A549 (cell line): ENCODE results near the gene GPR52. TPM values are rescaled to one million over a fixed set of nuclear protein-coding genes. Genes with fewer than 3 reads are reported as not detected.

Experiments used
- ATAC-seq, 2 experiments: fragments of 200-7000 bp in 1 of 2; fragments of >200 bp in 1 of 2; cut with Nextera tagmentation in 1 of 2; cut with Tn5 transposase in 1 of 2; 3 replicates each; pipeline versions ENCODE4 v1.8.0 to v1.9.1; 2018 to 2020; ENCODE audit warnings: mild to moderate bottlenecking in 1 of 2, moderate library complexity in 1 of 2
- CTCF ChIA-PET: fragments of 300-600 bp; sonication (Branson Sonifier 250); formaldehyde crosslinking; extraction: SDS; loops from one replicate; lab custom pipeline; 2021; ENCODE audit warnings: antibody characterized with exemption, inconsistent platforms; lab: Yijun Ruan, JAX
- POLR2A ChIA-PET: fragments of 350-600 bp; formaldehyde crosslinking; extraction: SDS; loops from one replicate; lab custom pipeline; 2021; ENCODE audit warnings: antibody characterized with exemption, inconsistent platforms; lab: Yijun Ruan, JAX
- DNase-seq, 2 experiments: peaks; one replicate each; pipeline versions ENCODE4 v3.0.0 to v3.0.0-alpha.2; 2011 to 2016; ENCODE audit warnings: low read depth in 1 of 2, low spot score in 1 of 2
- FAIRE-seq: peaks from 2 replicates; lab custom pipeline; 2011; peaks lifted over from hg19 to GRCh38; lab: Jason Lieb, UNC
- H3K27ac ChIP-seq, 2 experiments: fragments of >200 bp; sonication (Bioruptor Twin); formaldehyde crosslinking; 3 replicates each; pipeline ENCODE4 v1.5.1; 2016 to 2017
- H3K4me1 ChIP-seq: fragments of >200 bp; sonication (Bioruptor Twin); formaldehyde crosslinking; 3 replicates; pipeline ENCODE4 v1.6.1; 2016
- H3K4me2 ChIP-seq: fragments of >200 bp; sonication (Bioruptor Twin); formaldehyde crosslinking; 3 replicates; pipeline ENCODE4 v1.6.1; 2016
- H3K4me3 ChIP-seq: fragments of >200 bp; sonication (Bioruptor Twin); formaldehyde crosslinking; 3 replicates; pipeline ENCODE4 v1.5.1; 2016
- H3K9me3 ChIP-seq: fragments of >200 bp; sonication (Bioruptor Twin); formaldehyde crosslinking; 3 replicates; pipeline ENCODE4 v1.6.1; 2016
- BCL3 ChIP-seq: fragments of >200 bp; sonication (Bioruptor Twin); formaldehyde crosslinking; IDR thresholded peaks from 3 replicates; pipeline ENCODE4 v1.6.1; 2016
- CBX8 ChIP-seq: fragments of 200-600 bp; sonication (generic); IDR thresholded peaks from 2 replicates; pipeline ENCODE4 v1.6.1; 2016
- CEBPB ChIP-seq, 2 experiments: fragments of >200 bp in 1 of 2; sonication (Bioruptor Twin) in 1 of 2; formaldehyde crosslinking in 1 of 2; IDR thresholded peaks; 2 replicates each; pipeline ENCODE4 v1.6.1; 2012 to 2016
- CHD2 ChIP-seq: fragments of 150-350 bp; IDR thresholded peaks from 2 replicates; pipeline ENCODE4 v1.6.1; 2014; ENCODE audit warnings: low read length; ENCODE audit not compliant: partially characterized antibody
- CTCF ChIP-seq: fragments of >200 bp; sonication (Bioruptor Twin); formaldehyde crosslinking; IDR thresholded peaks from 3 replicates; pipeline ENCODE4 v1.5.1; 2016
- EHF ChIP-seq: fragments of 250-450 bp; sonication (Bioruptor Pico); IDR thresholded peaks from 2 replicates; pipeline ENCODE4 v1.5.0; 2020; ENCODE audit warnings: mild to moderate bottlenecking
- EHMT2 ChIP-seq: fragments of 200-600 bp; sonication (generic); IDR thresholded peaks from 2 replicates; pipeline ENCODE4 v1.6.1; 2016; ENCODE audit warnings: antibody characterized with exemption, low read depth, mild to moderate bottlenecking, moderate library complexity
- ELK1 ChIP-seq: fragments of 150-350 bp; IDR thresholded peaks from 2 replicates; pipeline ENCODE4 v1.6.1; 2014; ENCODE audit warnings: low read depth, mild to moderate bottlenecking, low read length
- ESRRA ChIP-seq: fragments of 150-350 bp; IDR thresholded peaks from 2 replicates; pipeline ENCODE4 v1.6.1; 2014; ENCODE audit warnings: mild to moderate bottlenecking, low read length, borderline replicate concordance
- FOXS1 ChIP-seq: fragments of 250-450 bp; sonication (Bioruptor Pico); IDR thresholded peaks from 2 replicates; pipeline ENCODE4 v1.5.0; 2020; ENCODE audit warnings: mild to moderate bottlenecking, moderate library complexity
- HEYL ChIP-seq: fragments of 250-450 bp; sonication (Bioruptor Pico); IDR thresholded peaks from 2 replicates; pipeline ENCODE4 v1.8.0; 2021; ENCODE audit warnings: mild to moderate bottlenecking, moderate library complexity
- HOXA7 ChIP-seq: fragments of 250-450 bp; sonication (Bioruptor Pico); IDR thresholded peaks from 2 replicates; pipeline ENCODE4 v1.5.0; 2020; ENCODE audit warnings: mild to moderate bottlenecking, moderate library complexity
- HOXB5 ChIP-seq: fragments of 250-450 bp; sonication (Bioruptor Pico); IDR thresholded peaks from 2 replicates; pipeline ENCODE4 v1.5.0; 2020; ENCODE audit warnings: mild to moderate bottlenecking, moderate library complexity
- JUN ChIP-seq, 2 experiments: fragments of >200 bp; sonication (Bioruptor Twin); formaldehyde crosslinking; IDR thresholded peaks; 2 replicates in 1 of 2; 3 replicates in 1 of 2; pipeline ENCODE4 v1.6.1; 2016 to 2017
- KDM5A ChIP-seq: fragments of 200-600 bp; sonication (generic); IDR thresholded peaks from 2 replicates; pipeline ENCODE4 v1.6.1; 2016; ENCODE audit warnings: antibody characterized with exemption, mild to moderate bottlenecking
- MAFK ChIP-seq: fragments of 450-650 bp; IDR thresholded peaks from 2 replicates; pipeline ENCODE4 v1.6.1; 2014; ENCODE audit not compliant: partially characterized antibody
- MAZ ChIP-seq: fragments of 150-350 bp; IDR thresholded peaks from 2 replicates; pipeline ENCODE4 v1.6.1; 2014; ENCODE audit warnings: antibody characterized with exemption, low read depth, low read length, borderline replicate concordance
- NFE2L2 ChIP-seq: fragments of 150-350 bp; conservative IDR thresholded peaks from 2 replicates; pipeline ENCODE4 v1.6.1; 2014; ENCODE audit warnings: low read length
- NPAS2 ChIP-seq: fragments of 250-450 bp; sonication (Bioruptor Pico); IDR thresholded peaks from 2 replicates; pipeline ENCODE4 v1.8.0; 2022; ENCODE audit warnings: mild to moderate bottlenecking, moderate library complexity, borderline replicate concordance
- POLR2A ChIP-seq: IDR thresholded peaks from 2 replicates; pipeline ENCODE4 v1.6.1; 2012; ENCODE audit warnings: mild to moderate bottlenecking, low read length
- RARB ChIP-seq: fragments of 250-450 bp; sonication (Bioruptor Pico); IDR thresholded peaks from 2 replicates; pipeline ENCODE4 v1.8.0; 2021; ENCODE audit warnings: mild to moderate bottlenecking, moderate library complexity
- RCOR1 ChIP-seq: fragments of 150-350 bp; IDR thresholded peaks from 2 replicates; pipeline ENCODE4 v1.6.1; 2014; ENCODE audit warnings: antibody characterized with exemption, low read length, low read depth
- RNF2 ChIP-seq: fragments of 200-600 bp; sonication (generic); IDR thresholded peaks from 2 replicates; pipeline ENCODE4 v1.6.1; 2016; ENCODE audit warnings: low read depth, mild to moderate bottlenecking, antibody characterized with exemption, moderate library complexity, borderline replicate concordance
- WGBS: methylation state at CpG from one replicate; pipeline ENCODE4 v1.1.6; 2017; ENCODE audit errors: missing lambda C conversion rate; 5-methylcytosine and 5-hydroxymethylcytosine counted together
- polyA plus RNA-seq, 4 experiments: library from polyadenylated mRNA; depleted of rRNA in 3 of 4; stranded (reverse); fragments of >200 nt; fragmentation: RNase III in 1 of 4; extraction: RNeasy Plus Mini Kit Qiagen cat#74134 plus additional on column Dnase treatment in 1 of 4; gene quantifications; 2 replicates in 3 of 4; 3 replicates in 1 of 4; pipeline ENCODE4 v1.2.3, GENCODE V29; 2011 to 2017

Gene GPR52
- polyA plus RNA-seq, 2 of the 4 experiments (the other 2 are of a cell fraction): 0.22 TPM; not detected in 1

- FAIRE-seq (no peak), DNase-seq (no peak)
- Histone ChIP-seq H3K9me3 (no peaks in the 10 kb centered on the region), H3K4me3 (no peak overlapping the region), H3K4me1 (no peaks in the 10 kb centered on the region)
- CTCF ChIA-PET: no interaction called here
- WGBS: 94% methylated on average over 1 of the region's 1 CpG
- POLR2A ChIA-PET: no interaction called here
- TF ChIP-seq CTCF (no peak), MAZ (no peak), RNF2 (no peak), HEYL (CRISPR knock-in tag) (no peak), EHMT2 (no peak), CBX8 (no peak), RCOR1 (no peak), ESRRA (no peak), BCL3 (no peak), CHD2 (no peak), RARB (CRISPR knock-in tag) (no peak), POLR2A (no peak), FOXS1 (no peak), HOXA7 (no peak), HOXB5 (CRISPR knock-in tag) (no peak), MAFK (no peak), NPAS2 (CRISPR knock-in tag) (no peak)
- TF ChIP-seq, all 56 proteins: peak for 0
- H3K4me2 ChIP-seq: no peak overlapping the region
- no peak for ATAC-seq
- H3K27ac ChIP-seq: no peak overlapping the region
Measured at GRCh38 chr1:174479281-174479680, 31.5 kb downstream of the GPR52 start.

- Histone ChIP-seq H3K4me1 (no peaks in the 10 kb centered on the region), H3K4me3 (no peak overlapping the region), H3K9me3 (no peaks in the 10 kb centered on the region), H3K4me2 (no peak overlapping the region)
- POLR2A ChIA-PET: no interaction called here
- ATAC-seq (no peak), FAIRE-seq (no peak), DNase-seq (no peak)
- CTCF ChIA-PET: no interaction called here
- WGBS: 100% methylated on average over 1 of the region's 1 CpG
- no peak for TF ChIP-seq HOXA7
- no peak for TF ChIP-seq EHF (CRISPR knock-in tag)
- no peak for TF ChIP-seq CBX8
- no peak for TF ChIP-seq KDM5A
- no peak for TF ChIP-seq ELK1
- TF ChIP-seq JUN (IDR thresholded peaks at IDR 0.05): no peak
- no peak for TF ChIP-seq NPAS2 (CRISPR knock-in tag)
- TF ChIP-seq NFE2L2: no peak
- no peak for TF ChIP-seq CEBPB (IDR thresholded peaks at IDR 0.05)
- no peak for TF ChIP-seq RCOR1
- TF ChIP-seq, all 56 proteins: peak for 0
- H3K27ac ChIP-seq: no peak overlapping the region
Measured at GRCh38 chr1:174480324-174480723, 32.6 kb downstream of the GPR52 start.
